HuH-7.5 (cell line): ENCODE results near the gene OLFM1.

Experiments used
- DNase-seq: peaks from one replicate; pipeline ENCODE4 v3.0.0; 2011; ENCODE audit warnings: low spot score

The OLFM1 gene

GRCh38 chr9:135076876-135077430 lies 10.5 kb upstream of the OLFM1 start:
- no peak for DNase-seq

GRCh38 chr9:135077497-135078200 lies 9.8 kb upstream of the OLFM1 start:
- peak; percentile 74 for DNase-seq

GRCh38 chr9:135078361-135078821 lies 9.1 kb upstream of the OLFM1 start:
- DNase-seq = no peak

- no peak for DNase-seq
Observed at GRCh38 chr9:135079018-135079417, 8.4 kb upstream of the OLFM1 start.

GRCh38 chr9:135079676-135080075 lies 7.8 kb upstream of the OLFM1 start:
- no peak for DNase-seq

GRCh38 chr9:135080286-135081263 lies 6.9 kb upstream of the OLFM1 start:
- no peak for DNase-seq

GRCh38 chr9:135081264-135081660 lies 6.2 kb upstream of the OLFM1 start:
- no peak for DNase-seq

- DNase-seq = no peak
Observed at GRCh38 chr9:135081731-135082130, 5.7 kb upstream of the OLFM1 start.

- DNase-seq = no peak
Observed at GRCh38 chr9:135082536-135082935, 4.9 kb upstream of the OLFM1 start.

GRCh38 chr9:135083241-135083810 lies 4.1 kb upstream of the OLFM1 start:
- no peak for DNase-seq

- DNase-seq = no peak
Observed at GRCh38 chr9:135083831-135084230, 3.6 kb upstream of the OLFM1 start.

GRCh38 chr9:135084262-135084661 lies 3.2 kb upstream of the OLFM1 start:
- no peak for DNase-seq

GRCh38 chr9:135084881-135085760 lies 2.3 kb upstream of the OLFM1 start:
- no peak for DNase-seq

GRCh38 chr9:135085830-135086546 lies 1.5 kb upstream of the OLFM1 start:
- DNase-seq = peak; percentile 85

GRCh38 chr9:135086597-135087488 lies 625 bp upstream of the OLFM1 start:
- DNase-seq = no peak

GRCh38 chr9:135087899-135088347 lies 455 bp downstream of the OLFM1 start:
- DNase-seq = no peak

GRCh38 chr9:135088348-135088978 lies 995 bp downstream of the OLFM1 start:
- DNase-seq = no peak

GRCh38 chr9:135088979-135089847 lies 1.7 kb downstream of the OLFM1 start:
- no peak for DNase-seq
